T-helper 1 cell (primary cell): ENCODE results near the gene FBXL20.
A peak's percentile ranks its signal among the peaks of the same experiment; 100 is the strongest.

Experiments
- DNase-seq, 5 donors: peaks; one replicate each; pipeline ENCODE4 v3.0.0-alpha.2; 2012 to 2020

The FBXL20 gene

DNA sequence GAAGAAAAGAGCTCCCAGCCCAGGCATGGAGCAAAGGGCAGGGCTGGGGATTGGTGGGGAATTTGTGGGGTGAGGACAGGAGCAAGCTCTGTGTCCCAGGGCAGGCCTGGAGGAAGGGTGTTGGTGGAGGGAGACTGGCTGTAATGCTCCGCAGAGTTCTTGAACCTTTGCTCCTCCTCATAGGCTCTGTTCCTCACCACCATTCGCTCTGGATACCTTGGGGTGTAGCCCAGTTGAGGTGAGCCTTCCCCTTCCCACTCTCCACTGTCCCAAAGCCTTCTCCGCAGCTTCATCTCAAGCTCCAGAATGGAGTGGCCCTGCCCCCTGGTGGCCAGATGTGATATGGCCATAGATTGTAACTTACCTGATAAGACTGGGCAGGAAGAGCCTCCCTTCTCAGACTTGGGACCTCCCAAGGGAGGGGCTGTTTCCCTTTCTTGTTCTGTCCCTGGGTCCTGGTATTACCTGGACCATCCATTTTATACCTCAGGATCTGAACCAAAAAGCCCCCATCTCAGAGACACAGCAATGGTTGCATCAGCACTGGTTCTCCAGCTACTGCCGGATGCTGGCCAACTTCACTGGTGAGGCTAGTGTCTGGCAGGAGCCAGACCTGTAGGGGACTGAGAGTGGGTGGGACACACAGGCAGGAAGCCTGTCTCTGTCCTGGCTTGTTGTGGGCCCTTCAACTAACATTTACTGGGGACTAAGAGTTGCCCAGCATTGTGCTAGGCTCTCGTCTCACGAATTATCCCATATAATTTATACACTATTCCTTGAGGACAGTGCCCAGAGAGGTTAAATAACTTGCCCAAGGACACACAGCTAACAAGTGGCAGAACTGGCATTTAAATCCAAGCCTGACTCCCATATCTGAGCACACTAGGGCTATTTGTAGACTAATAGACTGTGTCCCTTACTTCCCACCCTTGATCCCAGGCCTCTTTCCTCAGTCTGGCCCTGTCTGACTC lies 156.5 kb downstream of the FBXL20 start:
- peak; percentile 58 to 84 (median 74) for DNase-seq

DNA sequence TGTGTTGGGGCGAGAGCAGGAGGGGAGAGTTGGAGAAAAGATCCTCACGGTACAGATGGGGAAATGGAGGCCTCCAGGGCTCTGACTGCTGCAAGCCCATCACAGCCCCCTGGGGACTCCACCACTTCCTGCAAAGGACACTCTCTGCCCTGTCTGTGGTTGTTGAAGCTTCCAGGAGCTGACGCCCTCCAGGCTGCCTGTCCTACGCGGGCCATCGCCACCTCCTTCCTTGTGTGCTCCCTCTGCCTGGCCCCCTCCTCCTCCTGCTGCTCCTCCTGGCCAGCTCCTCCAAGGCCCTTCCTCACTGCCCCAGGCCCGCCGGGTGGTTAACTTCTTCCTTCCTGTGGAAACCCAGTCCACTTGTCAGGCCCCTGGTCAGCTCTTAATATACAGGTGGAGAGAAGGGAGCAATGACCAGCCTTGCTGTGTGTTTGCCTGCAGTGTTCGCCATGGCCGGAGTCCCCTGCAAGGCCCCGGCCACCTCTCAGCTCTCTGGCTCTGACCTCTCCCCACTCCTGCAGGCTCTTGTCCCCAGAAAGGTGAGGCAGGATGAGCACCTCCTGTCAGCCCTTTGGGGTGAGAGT lies 157.3 kb downstream of the FBXL20 start:
- DNase-seq, result no peak

- DNase-seq, result no peak
Measured at GRCh38 chr17:39243155-39243554, 158.3 kb downstream of the FBXL20 start.

DNA sequence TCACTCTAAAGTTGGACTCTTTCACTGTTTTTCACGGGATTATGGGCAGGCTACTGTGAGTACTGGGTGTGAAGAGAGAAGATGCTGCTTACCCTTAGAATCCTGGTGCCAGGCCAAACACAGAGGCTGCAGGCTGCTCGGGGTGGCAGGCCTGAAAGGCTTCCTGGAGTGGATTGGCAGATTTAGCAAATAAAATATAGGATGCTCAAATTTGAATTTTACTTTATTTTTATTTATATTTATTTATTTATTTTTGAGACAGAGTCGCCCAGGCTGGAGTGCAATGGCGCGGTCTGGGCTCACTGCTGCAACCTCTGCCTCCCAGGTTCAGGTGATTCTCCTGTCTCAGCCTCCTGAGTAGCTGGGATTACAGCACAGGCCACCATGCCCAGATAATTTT lies 160.8 kb downstream of the FBXL20 start:
- no peak for DNase-seq

GRCh38 chr17:39239640-39240314 lies 161.6 kb downstream of the FBXL20 start:
- DNase-seq, result peak in 4 of 5 donors; percentile 58 to 74 (median 60)

DNA sequence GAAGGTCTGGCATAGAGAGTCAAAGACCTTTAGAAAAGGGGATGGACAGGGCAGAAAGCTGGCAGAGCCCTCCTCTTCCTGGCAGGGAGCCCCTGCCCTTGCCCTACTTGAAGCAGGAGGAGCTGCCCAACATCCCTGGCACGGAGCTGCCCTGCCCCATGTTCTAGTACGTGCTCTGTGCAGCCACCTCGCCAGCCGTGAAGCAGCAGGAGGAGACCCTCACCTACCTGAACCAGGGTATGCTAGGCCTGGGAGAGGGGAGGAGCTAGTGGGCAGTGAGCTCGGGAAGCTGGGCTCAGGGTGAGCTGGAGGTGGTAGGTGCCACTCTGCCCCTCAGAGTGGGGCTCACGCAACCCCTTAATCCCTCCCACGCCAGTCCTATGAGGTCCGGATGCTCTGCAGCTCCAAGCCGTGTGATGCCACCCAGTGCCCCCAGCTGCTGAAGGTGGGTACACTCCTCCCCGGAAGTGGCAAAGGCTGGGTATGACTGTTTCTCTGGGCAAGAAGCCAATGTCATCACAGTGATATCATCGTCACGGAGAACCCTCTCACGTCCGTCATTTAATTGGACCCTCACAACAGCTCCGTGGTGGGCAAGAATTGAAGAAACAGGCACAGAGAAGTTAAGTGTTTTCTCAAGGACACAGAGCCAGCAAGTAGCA lies 163.0 kb downstream of the FBXL20 start:
- DNase-seq, result peak; percentile 47 to 92 (median 71)

DNA sequence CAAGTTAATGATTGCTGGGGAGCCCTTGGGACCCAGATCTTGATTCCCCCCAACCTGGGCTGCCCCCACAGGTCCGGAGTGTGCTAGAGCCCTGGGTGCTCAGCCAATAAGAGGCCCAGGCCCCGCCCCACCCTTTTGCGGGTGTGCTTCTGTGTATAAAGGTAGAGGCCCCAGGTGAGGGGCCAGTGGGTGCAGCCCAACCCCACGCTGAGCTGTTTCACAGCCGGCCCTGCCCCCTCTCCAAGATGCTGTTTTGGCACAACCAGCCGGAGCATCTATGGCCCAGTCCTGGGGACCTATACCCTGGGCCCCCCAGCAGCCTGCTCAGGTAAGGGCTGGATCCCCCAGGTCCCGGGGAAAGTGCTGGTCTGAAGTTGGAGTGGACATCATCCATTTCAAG lies 163.8 kb downstream of the FBXL20 start:
- DNase-seq, result no peak

DNA sequence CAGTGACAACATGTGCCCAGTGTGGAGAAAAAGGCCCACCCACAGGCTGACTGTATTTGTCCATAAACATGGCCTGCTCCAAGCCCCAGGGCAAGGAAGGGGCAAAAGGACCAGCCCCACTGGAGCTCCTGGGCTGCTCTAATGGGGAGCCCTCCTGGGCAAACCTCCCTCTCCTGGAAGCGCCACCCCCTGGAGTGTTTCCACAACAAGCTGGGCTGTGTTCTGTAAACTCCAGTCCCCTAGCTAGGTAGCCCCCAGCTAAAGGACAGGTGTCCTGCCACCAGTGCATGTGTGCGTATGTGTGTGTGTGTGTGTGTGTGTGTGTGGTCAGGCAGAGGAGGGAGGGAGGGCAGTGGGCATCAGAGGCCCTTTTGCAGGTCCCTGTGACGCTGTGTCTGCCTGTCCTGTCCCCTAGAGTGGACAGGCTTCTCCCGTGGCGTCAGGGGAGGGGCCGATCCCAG lies 164.4 kb downstream of the FBXL20 start:
- no peak for DNase-seq

GRCh38 chr17:39236450-39236927 lies 164.9 kb downstream of the FBXL20 start:
- no peak for DNase-seq

GRCh38 chr17:39235555-39236449 lies 165.6 kb downstream of the FBXL20 start:
- peak in 3 of 5 donors; percentile 15 to 76 (median 16) for DNase-seq

DNA sequence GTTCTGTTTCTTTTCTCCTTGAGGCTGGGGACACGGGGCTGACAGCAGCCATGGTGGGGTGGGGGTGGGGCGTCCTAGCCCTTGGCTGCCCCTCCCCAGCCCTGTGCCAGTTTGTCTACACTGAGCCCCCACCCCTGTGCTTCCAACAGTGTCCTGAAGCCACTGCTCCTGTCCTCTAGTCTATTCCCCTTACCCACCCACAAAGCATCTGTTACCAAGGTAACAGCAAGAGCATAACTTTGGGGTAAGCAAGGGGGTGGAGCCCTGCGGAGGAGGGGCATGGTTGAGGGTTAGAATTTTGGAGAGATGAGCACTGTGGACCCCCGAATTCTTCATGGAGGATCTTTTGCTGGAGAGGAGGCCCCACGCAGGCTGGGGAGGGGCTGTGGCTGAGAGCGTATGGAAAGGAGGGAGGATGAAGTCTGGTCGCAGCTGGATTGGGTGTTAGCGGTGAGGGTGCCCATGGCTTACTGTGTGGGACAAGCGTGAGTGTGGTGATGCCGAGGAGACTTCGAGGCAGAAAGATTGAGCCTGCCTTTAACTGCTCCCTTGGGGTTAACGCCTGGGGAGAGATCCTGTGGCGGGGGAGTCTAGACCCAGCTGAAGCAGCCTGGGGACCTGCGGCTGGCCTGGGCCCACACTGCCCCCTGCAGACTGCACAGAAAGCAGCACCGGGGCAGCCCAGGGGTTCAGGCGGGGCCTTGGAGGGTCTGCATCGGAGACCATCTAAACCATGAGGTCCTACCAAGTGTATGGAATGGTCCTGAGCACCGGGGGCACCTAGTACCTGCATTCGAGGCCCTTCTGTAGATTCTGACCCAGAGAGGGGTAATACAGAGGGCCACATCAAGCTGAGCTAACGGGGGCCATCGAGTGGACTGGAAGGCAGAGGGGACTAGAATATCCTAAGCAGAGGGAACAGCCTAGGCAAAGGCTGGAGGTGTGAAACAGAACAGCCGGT lies 169.6 kb downstream of the FBXL20 start:
- DNase-seq, result peak in 3 of 5 donors; percentile 45 to 47 (median 46)

GRCh38 chr17:39231091-39231561 lies 170.3 kb downstream of the FBXL20 start:
- no peak for DNase-seq

DNA sequence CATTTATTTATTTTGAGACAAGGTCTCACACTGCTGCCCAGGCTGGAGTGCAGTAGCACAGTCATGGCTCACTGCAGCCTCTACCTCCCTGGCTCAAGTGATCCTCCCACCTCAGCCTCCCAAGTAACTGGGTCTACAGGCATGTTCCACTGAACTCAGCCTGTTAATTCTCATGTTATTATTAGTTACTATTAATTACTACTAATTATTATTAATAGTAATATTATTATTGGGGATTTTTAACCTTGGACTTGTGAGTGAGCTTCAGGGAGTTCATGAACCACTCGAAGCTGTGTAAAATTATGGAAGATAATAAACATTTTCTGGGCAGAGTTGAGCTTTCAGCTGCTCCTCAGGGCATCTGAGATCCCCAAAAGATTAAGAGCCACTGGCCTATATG lies 171.1 kb downstream of the FBXL20 start:
- no peak for DNase-seq

DNA sequence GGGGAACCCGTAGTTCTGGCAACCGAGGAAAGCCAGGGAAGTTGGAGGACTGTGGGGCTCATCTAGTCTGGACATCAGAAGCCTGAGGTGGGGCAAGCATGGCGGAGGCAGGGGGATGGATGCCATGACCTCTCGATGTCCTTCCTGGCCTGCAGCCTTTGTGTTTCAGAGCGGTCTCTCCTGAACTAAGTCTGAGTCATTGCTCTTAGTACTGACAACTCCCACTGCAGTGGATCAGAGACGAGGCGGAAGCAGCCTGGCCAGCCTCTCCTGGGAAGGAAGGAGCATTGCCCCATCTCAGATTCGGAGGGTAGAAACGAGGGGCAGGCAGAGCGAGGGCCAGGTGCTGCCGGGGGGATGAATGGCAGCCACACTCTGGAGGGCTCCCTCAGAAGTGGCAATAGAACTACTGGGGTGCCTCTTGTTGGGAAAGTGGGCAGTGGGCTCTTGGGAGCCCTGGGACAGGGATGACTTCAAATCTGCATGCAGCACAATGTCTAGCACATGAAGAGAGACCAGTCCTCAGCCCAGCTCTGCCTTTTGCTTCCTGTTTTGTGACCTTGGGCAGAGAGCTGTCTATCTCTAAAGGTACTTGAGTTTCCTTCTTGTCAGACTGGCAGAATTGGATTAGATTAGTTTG lies 172.0 kb downstream of the FBXL20 start:
- no peak for DNase-seq

DNA sequence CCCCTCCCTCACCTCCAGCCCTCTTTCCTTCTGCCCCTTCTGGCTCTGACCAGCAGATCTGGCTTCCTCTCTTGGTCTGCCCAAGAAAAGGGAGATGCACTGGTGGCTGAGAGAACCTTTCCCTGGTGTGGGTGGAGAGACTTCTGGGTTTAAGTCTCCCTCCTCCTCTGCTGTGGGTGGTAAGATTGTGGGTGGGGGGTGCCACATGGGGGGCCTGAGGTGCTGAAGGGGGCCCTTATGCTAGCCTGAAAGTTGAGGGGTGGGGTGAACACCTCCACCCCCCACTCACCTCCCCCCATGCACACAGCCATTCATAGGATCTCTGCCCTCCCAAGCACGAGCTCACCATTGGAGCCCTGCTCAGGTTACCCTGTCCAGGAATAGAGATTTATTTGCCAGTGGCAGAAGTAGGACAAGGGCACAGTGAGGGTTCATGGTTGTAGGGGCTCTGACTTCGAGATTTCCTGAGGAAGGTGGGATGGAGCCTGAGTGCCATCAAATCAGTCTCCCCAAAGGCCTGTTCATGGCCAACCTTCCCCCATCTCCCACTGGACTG lies 174.0 kb downstream of the FBXL20 start:
- no peak for DNase-seq

- no peak for DNase-seq
Measured at GRCh38 chr17:39225959-39226683, 175.3 kb downstream of the FBXL20 start.

DNA sequence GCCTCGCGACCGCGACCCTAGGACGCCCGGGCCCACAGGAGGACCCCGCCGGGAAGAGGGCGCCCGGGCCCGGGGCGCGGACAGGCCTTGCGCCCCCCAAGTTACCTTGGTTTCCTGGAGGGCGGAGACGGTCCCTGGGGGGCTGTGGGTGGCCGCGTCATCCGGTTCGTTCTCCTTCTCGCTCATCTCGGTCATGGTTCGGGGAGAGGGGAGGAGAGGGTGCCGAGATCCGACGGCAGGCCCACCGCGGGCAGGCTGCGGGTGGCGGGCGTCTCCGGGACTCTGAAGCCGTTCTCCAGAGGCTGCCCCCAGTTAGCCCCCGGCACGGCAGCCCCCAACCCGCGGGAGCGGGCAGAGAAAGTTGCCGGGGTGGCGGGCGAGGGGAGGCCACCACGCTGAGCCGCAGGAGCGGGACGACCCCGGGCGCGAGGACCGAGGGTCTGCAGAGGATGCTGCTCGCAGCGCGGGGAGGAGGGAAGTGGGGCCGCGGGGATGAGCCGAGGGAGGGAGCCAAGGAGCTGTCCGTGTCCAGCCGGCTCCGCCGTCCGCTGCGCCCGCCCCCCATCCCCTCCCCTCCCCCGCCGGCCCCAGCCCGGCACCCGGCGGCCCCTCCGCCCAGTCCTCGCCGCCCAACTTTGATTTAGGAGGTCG lies 176.0 kb downstream of the FBXL20 start, which contains the start of gene STAC2:
STAC2 (minus strand) TSS at position 638 of the 651 bp plus-strand sequence; CDS start at position 195, 443 bp downstream.
- no peak for DNase-seq

GRCh38 chr17:39224778-39225307 lies 176.6 kb downstream of the FBXL20 start:
- DNase-seq, result no peak
